AG09319 (cell line): ENCODE data around the gene KLF9.

Experiments used
- DNase-seq: peaks from one replicate; pipeline ENCODE4 v3.0.0-alpha.2; 2010; ENCODE audit warnings: low read depth; ENCODE audit errors: extremely low read depth
- CTCF ChIP-seq: IDR thresholded peaks from 2 replicates; pipeline ENCODE4 v1.5.1; 2011; ENCODE audit warnings: low read depth, mild to moderate bottlenecking, inconsistent platforms, low read length, moderate library complexity

KLF9 gene

GRCh38 chr9:70392189-70392588 lies 22.3 kb downstream of the KLF9 start:
- DNase-seq, result no peak
- TF ChIP-seq CTCF, result no peak; the same call in none of the 2 replicates

GRCh38 chr9:70390933-70391341 lies 23.5 kb downstream of the KLF9 start:
- DNase-seq, result no peak
- no peak for TF ChIP-seq CTCF

- no peak for TF ChIP-seq CTCF
- no peak for DNase-seq
These were observed 24.7 kb downstream of the KLF9 start for GRCh38 chr9:70389621-70390266.

GRCh38 chr9:70389188-70389587 lies 25.3 kb downstream of the KLF9 start:
- no peak for DNase-seq
- TF ChIP-seq CTCF, result no peak

- TF ChIP-seq CTCF, result no peak
- DNase-seq, result no peak
These were observed 26.8 kb downstream of the KLF9 start for GRCh38 chr9:70387663-70388062.

- no peak for TF ChIP-seq CTCF
- no peak for DNase-seq
These were observed 29.0 kb downstream of the KLF9 start for GRCh38 chr9:70385426-70385825.

GRCh38 chr9:70382709-70383605 lies 31.5 kb downstream of the KLF9 start:
- no peak for DNase-seq
- TF ChIP-seq CTCF, result no peak
